ENCODE results near the gene RALBP1. TPM values are rescaled to one million over a fixed set of nuclear protein-coding genes. Genes with fewer than 3 reads are reported as not detected.

Gene RALBP1
- total RNA-seq, 1 donor, result 77.2 TPM

DNA sequence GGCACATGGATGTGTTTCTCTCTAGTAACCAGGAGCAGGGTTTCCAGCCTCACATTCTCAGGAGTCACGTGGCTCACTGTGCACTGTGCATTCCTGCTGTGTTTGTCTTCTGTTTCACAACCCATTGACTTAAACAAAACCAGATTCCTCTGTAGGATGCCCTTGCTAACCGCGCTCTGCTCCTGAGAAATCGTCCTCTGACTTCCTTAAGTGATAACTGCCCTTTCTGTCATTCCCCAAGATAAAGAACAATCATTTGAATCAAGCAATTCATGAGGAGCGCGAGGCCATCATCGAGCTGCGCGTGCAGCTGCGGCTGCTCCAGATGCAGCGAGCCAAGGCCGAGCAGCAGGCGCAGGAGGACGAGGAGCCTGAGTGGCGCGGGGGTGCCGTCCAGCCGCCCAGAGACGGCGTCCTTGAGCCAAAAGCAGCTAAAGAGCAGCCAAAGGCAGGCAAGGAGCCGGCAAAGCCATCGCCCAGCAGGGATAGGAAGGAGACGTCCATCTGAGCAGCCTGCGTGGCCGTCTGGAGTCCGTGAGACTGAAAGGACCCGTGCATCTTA is 60.2 kb downstream of the RALBP1 start:
- H3K4me3 ChIP-seq (ENCODE audit: low read depth, low read length), result peak overlapping the region; percentile 44
- TF ChIP-seq, protein P1, sequence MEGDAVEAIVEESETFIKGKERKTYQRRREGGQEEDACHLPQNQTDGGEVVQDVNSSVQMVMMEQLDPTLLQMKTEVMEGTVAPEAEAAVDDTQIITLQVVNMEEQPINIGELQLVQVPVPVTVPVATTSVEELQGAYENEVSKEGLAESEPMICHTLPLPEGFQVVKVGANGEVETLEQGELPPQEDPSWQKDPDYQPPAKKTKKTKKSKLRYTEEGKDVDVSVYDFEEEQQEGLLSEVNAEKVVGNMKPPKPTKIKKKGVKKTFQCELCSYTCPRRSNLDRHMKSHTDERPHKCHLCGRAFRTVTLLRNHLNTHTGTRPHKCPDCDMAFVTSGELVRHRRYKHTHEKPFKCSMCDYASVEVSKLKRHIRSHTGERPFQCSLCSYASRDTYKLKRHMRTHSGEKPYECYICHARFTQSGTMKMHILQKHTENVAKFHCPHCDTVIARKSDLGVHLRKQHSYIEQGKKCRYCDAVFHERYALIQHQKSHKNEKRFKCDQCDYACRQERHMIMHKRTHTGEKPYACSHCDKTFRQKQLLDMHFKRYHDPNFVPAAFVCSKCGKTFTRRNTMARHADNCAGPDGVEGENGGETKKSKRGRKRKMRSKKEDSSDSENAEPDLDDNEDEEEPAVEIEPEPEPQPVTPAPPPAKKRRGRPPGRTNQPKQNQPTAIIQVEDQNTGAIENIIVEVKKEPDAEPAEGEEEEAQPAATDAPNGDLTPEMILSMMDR (IDR thresholded peaks at IDR 0.05; ENCODE audit: insufficient read depth, low read length), result no peak
- peak; percentile 97 for DNase-seq (ENCODE audit: low read depth)

DNA sequence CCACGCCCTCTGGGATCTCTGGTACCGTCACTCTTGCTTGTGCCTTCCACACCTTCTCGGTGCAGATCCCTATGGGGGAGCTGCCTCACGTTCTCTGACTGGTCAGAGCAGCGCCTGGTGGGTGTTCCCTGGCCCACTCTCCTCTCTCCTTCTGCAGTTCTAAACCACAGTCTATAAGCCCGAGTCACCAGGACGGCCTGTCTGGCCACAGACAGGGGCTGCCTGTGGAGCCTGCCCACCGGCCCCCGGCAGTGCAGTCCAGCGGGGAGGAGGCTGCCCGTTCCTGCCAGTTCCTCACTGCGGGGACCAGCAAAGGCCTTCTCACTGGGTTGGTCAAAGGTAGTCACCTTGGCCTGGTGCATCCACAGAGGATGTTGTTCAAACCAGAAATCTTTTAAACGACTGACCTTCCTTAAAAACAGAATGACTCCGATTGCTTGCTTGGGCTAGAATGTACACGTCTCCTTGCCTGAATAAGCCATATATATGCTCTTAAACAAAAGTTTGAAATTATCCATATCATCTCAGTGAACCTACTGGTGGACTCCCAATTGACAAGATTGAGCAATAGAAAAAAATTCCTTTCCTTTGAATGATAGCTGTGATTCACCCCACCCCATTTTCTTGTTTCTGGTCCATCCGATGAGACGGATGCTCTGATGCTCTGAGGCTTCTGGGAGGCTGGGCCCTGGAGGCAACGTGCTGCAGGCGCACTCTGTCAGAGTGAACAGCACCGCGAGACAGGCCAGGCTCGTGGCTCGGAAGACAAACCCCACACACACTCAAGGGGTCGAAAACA is 61.2 kb downstream of the RALBP1 start:
- no peak for DNase-seq (ENCODE audit: low read depth)
- TF ChIP-seq, protein P1 (IDR thresholded peaks at IDR 0.05; ENCODE audit: insufficient read depth, low read length), result no peak
- no peak overlapping the region for H3K4me3 ChIP-seq (ENCODE audit: low read depth, low read length)

- H3K4me3 ChIP-seq (ENCODE audit: low read depth, low read length), result no peak overlapping the region
- no peak for DNase-seq (ENCODE audit: low read depth)
- TF ChIP-seq, protein P1 (IDR thresholded peaks at IDR 0.05; ENCODE audit: insufficient read depth, low read length), result no peak
Observed at GRCh38 chr18:9537677-9538076, 62.4 kb downstream of the RALBP1 start.

GRCh38 chr18:9539283-9539682 is 64.0 kb downstream of the RALBP1 start:
- H3K4me3 ChIP-seq (ENCODE audit: low read depth, low read length), result no peak overlapping the region
- peak; percentile 82 for DNase-seq (ENCODE audit: low read depth)
- TF ChIP-seq, protein P1 (IDR thresholded peaks at IDR 0.05; ENCODE audit: insufficient read depth, low read length), result no peak

DNA sequence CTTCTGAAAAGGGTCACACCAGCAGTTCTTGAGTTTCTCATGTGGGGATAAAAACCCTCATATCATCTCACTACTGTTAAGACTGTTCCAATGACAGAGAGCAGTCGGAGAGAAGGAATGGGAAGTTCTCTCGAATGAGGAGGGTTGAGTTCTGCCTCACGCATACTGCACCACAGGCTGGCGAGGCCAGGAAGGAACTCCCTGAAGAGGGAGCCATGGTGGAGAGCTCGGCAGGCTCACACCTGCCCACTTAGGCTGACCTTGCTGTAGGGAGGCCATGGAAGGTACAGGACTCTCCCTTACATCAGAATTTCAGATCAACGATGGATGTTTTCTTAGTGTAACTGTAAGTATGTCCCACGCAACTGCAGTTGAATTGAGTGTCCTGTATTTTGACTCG is 64.6 kb downstream of the RALBP1 start:
- no peak overlapping the region for H3K4me3 ChIP-seq (ENCODE audit: low read depth, low read length)
- DNase-seq (ENCODE audit: low read depth), result no peak
- TF ChIP-seq, protein P1 (IDR thresholded peaks at IDR 0.05; ENCODE audit: insufficient read depth, low read length), result no peak

GRCh38 chr18:9542924-9543323 is 67.6 kb downstream of the RALBP1 start:
- no peak for DNase-seq (ENCODE audit: low read depth)
- TF ChIP-seq, protein P1 (IDR thresholded peaks at IDR 0.05; ENCODE audit: insufficient read depth, low read length), result no peak

More at GRCh38 chr18:9542924-9543323, 67.6 kb downstream of the RALBP1 start:
- no peak overlapping the region for H3K4me3 ChIP-seq (ENCODE audit: low read depth, low read length)

Data from fibroblast of the aortic adventitia (primary cell).